ENCODE data around the gene HLA-DRB5. TPM values are rescaled to one million over a fixed set of nuclear protein-coding genes. Genes with fewer than 3 reads are reported as not detected.

The HLA-DRB5 gene
- total RNA-seq, 1 experiment from 2014 or later = 4.2 TPM

- Histone ChIP-seq H3K4me1 (ENCODE audit: insufficient read depth, low read length) (no peaks in the 10 kb centered on the region), H3K27ac (ENCODE audit: insufficient read length, low read depth, low read length) (no peak overlapping the region), H3K4ac (ENCODE audit: low read depth, low read length) (no peak overlapping the region), H3K23me2 (ENCODE audit: insufficient read length, low read depth, low read length, poor library complexity, severe bottlenecking) (no peaks in the 10 kb centered on the region), H2AFZ (ENCODE audit: low read length) (no peak overlapping the region), H3K4me2 (ENCODE audit: insufficient read depth, insufficient read length, low read length) (no peak overlapping the region), H2BK5ac (ENCODE audit: insufficient read length, low read length) (no peak overlapping the region), H4K5ac (ENCODE audit: insufficient read length, low read depth, low read length) (no peak overlapping the region), H3K18ac (ENCODE audit: insufficient read length, low read depth, low read length) (no peak overlapping the region), H3K23ac (ENCODE audit: insufficient read length, low read depth, low read length) (no peak overlapping the region), H3K27me3 (ENCODE audit: insufficient read depth, low read length) (no peaks in the 10 kb centered on the region), H4K8ac (replicated peaks; ENCODE audit: insufficient read length, low read depth, low read length) (no peak overlapping the region), H3T11ph (ENCODE audit: low read length) (no peak overlapping the region), H2AK5ac (ENCODE audit: insufficient read length, low read length) (no peak overlapping the region), H2BK15ac (ENCODE audit: low read depth, low read length) (no peak overlapping the region), H3K9ac (ENCODE audit: extremely low read depth, insufficient read length, low read length) (no peak overlapping the region), H2BK12ac (ENCODE audit: insufficient read length, low read depth, low read length) (no peak overlapping the region), H3K79me1 (ENCODE audit: insufficient read depth, low read depth, low read length, poor library complexity, severe bottlenecking) (no peaks in the 10 kb centered on the region), H4K91ac (ENCODE audit: insufficient read length, low read depth, low read length) (no peak overlapping the region), H2BK20ac (ENCODE audit: low read depth, low read length, poor library complexity, severe bottlenecking) (no peak overlapping the region), H2BK120ac (ENCODE audit: low read depth, low read length, poor library complexity, severe bottlenecking) (no peak overlapping the region), H3K79me2 (ENCODE audit: insufficient read depth, low read length) (no peaks in the 10 kb centered on the region), H4K20me1 (ENCODE audit: control insufficient read depth, insufficient read depth, insufficient read length) (no peaks in the 10 kb centered on the region), H3K9me3 (ENCODE audit: control insufficient read depth, low read depth, low read length) (no peaks in the 10 kb centered on the region), H3K56ac (ENCODE audit: insufficient read length, low read depth, low read length) (no peak overlapping the region), H3K14ac (ENCODE audit: insufficient read depth, low read length) (no peak overlapping the region)
- no peaks in the 10 kb centered on the region for H3K36me3 Mint-ChIP-seq (ENCODE audit: insufficient read depth in 1 of 3, low read depth in 3 of 3)
- no CpG with 5 or more reads among the region's 5 CpGs for WGBS (ENCODE audit: extremely low coverage, insufficient read length, low lambda C conversion rate)
- TF ChIP-seq, protein P1, sequence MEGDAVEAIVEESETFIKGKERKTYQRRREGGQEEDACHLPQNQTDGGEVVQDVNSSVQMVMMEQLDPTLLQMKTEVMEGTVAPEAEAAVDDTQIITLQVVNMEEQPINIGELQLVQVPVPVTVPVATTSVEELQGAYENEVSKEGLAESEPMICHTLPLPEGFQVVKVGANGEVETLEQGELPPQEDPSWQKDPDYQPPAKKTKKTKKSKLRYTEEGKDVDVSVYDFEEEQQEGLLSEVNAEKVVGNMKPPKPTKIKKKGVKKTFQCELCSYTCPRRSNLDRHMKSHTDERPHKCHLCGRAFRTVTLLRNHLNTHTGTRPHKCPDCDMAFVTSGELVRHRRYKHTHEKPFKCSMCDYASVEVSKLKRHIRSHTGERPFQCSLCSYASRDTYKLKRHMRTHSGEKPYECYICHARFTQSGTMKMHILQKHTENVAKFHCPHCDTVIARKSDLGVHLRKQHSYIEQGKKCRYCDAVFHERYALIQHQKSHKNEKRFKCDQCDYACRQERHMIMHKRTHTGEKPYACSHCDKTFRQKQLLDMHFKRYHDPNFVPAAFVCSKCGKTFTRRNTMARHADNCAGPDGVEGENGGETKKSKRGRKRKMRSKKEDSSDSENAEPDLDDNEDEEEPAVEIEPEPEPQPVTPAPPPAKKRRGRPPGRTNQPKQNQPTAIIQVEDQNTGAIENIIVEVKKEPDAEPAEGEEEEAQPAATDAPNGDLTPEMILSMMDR (conservative IDR thresholded peaks at IDR 0.05) = no peak
- no peak overlapping the region for H3K4me3 Mint-ChIP-seq
- DNase-seq = no peak
- no peak overlapping the region for H3K27ac Mint-ChIP-seq
- peaks cover 4 to 5% of the 10 kb centered on the region in 2 experiments; a peak in 2 of 4 replicates for H3K4me1 Mint-ChIP-seq
- H3K9me3 Mint-ChIP-seq = peaks cover 0 to 2% of the 10 kb centered on the region in 2 experiments; a peak in 1 of 5 replicates
- peaks cover 3% of the 10 kb centered on the region for H3K27me3 Mint-ChIP-seq (ENCODE audit: low read depth)
Measured at GRCh38 chr6:32553037-32553742, 23.1 kb upstream of the HLA-DRB5 start.

All from H9 (cell line).